HG03060 (cell line): ENCODE data around the gene DNASE1L3.
A peak's percentile ranks its signal among the peaks of the same experiment; 100 is the strongest.
"Not testable (repeated sequence)": the region's sequence is repeated elsewhere in the genome, so short reads cannot be mapped to it uniquely, and the experiment has no call there.

Source experiments
- ATAC-seq: cut with Tn5 transposase; IDR thresholded peaks from one replicate; pipeline ENCODE4 v1.9.1; 2021; ENCODE audit warnings: low read depth, moderate number of reproducible peaks; ENCODE audit not compliant: unreplicated experiment

Gene DNASE1L3

GRCh38 chr3:58236527-58237237 lies 25.9 kb upstream of the DNASE1L3 start:
- ATAC-seq, result no peak

- no peak for ATAC-seq
Measured at GRCh38 chr3:58235970-58236369, 25.2 kb upstream of the DNASE1L3 start.

- ATAC-seq, result no peak
Measured at GRCh38 chr3:58234516-58234931, 23.8 kb upstream of the DNASE1L3 start.

- no peak for ATAC-seq
Measured at GRCh38 chr3:58231666-58232065, 20.9 kb upstream of the DNASE1L3 start.

GRCh38 chr3:58230876-58231552 lies 20.2 kb upstream of the DNASE1L3 start:
- ATAC-seq, result no peak

- ATAC-seq, result not testable (repeated sequence)
Measured at GRCh38 chr3:58227933-58228332, 17.2 kb upstream of the DNASE1L3 start.

- no peak for ATAC-seq
Measured at GRCh38 chr3:58223855-58224254, 13.1 kb upstream of the DNASE1L3 start.

GRCh38 chr3:58222161-58222724 lies 11.5 kb upstream of the DNASE1L3 start:
- ATAC-seq, result no peak

GRCh38 chr3:58218904-58219303 lies 8.1 kb upstream of the DNASE1L3 start:
- no peak for ATAC-seq

- no peak for ATAC-seq
Measured at GRCh38 chr3:58217209-58217811, 6.5 kb upstream of the DNASE1L3 start.

- no peak for ATAC-seq
Measured at GRCh38 chr3:58216496-58217195, 5.9 kb upstream of the DNASE1L3 start.

GRCh38 chr3:58215317-58216025 lies 4.7 kb upstream of the DNASE1L3 start:
- peak; percentile 0 for ATAC-seq

- ATAC-seq, result peak; percentile 63
Measured at GRCh38 chr3:58214484-58215316, 3.9 kb upstream of the DNASE1L3 start.

GRCh38 chr3:58209933-58210332 lies 839 bp downstream of the DNASE1L3 start:
- ATAC-seq, result no peak

- ATAC-seq, result no peak
Measured at GRCh38 chr3:58207954-58208353, 2.8 kb downstream of the DNASE1L3 start.

GRCh38 chr3:58206406-58207011 lies 4.3 kb downstream of the DNASE1L3 start:
- no peak for ATAC-seq

- no peak for ATAC-seq
Measured at GRCh38 chr3:58205981-58206380, 4.8 kb downstream of the DNASE1L3 start.

- ATAC-seq, result no peak
Measured at GRCh38 chr3:58204720-58205119, 6.1 kb downstream of the DNASE1L3 start.

GRCh38 chr3:58203541-58203940 lies 7.2 kb downstream of the DNASE1L3 start:
- ATAC-seq, result no peak
